HT1080 (cell line): ENCODE data around the gene PRKN. TPM values are rescaled to one million over a fixed set of nuclear protein-coding genes. Genes with fewer than 3 reads are reported as not detected.
"Not testable (repeated sequence)": the region's sequence is repeated elsewhere in the genome, so short reads cannot be mapped to it uniquely, and the experiment has no call there.

ENCODE experiments used
- DNase-seq: peaks from one replicate; pipeline ENCODE4 v3.0.0-alpha.2; 2015; ENCODE audit warnings: low read depth
- total RNA-seq: library from RNA; depleted of rRNA; stranded (reverse); fragments of >200 nt; shearing (Covaris generic); gene quantifications from 2 replicates; pipeline ENCODE4 v1.2.3, GENCODE V29; 2014

PRKN gene
- total RNA-seq, 1 experiment from 2014 or later, result not detected

DNA sequence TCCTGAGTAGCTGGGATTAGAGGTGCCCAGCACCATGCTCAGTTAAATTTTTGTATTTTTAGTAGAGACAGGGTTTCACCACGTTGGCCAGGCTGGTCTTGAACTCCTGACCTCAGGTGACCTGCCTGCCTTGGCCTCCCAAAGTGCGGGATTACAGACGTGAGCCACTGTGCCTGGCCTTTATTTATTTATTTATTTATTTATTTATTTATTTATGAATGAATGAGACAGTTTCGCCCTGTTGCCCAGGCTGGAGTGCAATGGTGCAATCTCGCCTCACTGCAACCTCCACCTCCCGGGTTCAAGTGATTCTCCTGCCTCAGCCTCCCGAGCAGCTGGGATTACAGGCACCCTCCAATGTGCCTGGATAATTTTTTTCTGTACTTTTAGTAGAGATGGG is 48.7 kb downstream of the PRKN start:
- DNase-seq, result not testable (repeated sequence)

DNA sequence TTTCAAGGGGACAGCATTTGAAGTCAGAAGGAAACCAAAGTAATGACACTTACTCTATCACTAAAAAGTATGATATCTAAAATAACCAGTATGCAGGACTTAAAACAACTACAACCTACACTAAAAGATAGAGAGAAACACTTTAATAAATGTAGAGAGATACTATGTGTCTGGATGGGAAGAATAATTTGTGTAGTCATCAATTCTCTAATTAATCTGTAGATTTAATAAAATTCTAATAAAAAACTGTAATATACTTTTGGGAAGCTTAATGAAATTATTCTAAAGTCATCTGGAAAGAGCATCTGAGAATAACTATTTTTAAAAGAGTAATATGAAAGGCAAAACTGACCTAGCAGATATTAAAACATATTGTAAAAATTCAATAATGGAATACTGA is 52.1 kb downstream of the PRKN start:
- no peak for DNase-seq

DNA sequence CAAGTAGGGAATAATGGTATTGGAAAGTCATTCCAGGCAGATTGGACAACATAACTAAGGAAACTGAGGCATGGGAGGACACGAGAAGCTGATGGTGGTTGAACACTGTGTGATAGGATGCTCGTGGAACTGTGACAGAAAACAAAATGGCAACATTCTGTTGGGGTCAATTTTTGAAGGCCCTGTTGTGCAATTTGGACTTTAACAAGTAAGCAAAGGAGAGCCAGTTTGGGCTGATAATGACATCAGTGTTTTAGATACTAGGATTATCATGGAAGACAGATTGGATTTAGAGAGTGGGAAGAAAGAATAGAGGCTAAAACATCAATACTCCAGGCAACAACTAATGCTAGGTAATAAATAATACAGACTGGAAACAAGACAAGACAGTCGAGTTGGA is 53.1 kb downstream of the PRKN start:
- no peak for DNase-seq

DNA sequence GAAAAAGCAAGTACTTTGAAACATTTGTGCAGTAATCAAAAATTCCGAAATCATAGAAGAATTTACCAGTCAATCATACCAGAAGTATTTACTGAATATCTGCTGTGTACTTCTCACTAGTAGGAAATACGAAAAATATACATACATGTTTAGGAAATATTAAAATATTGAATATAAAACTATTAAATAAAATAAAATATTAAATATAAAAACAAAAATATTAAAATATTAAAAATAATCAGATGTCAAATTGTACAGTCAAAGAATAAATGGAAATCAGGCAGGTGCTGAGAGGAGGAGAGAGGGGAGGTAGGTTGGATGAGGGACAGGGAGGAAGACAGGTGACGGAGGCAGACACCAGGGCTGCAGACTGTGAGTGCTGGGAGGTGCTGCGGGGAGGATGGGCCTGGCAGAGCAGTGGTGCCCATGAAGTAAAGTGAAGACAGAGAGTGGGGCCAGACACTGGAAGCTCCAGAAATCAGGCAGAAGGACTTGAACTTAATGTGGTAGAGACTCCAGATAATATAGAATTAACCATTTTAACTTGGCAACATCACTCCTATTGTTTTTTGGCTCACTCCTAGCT is 55.9 kb downstream of the PRKN start:
- no peak for DNase-seq

- DNase-seq, result no peak
Observed at GRCh38 chr6:162670345-162670744, 57.2 kb downstream of the PRKN start.

DNA sequence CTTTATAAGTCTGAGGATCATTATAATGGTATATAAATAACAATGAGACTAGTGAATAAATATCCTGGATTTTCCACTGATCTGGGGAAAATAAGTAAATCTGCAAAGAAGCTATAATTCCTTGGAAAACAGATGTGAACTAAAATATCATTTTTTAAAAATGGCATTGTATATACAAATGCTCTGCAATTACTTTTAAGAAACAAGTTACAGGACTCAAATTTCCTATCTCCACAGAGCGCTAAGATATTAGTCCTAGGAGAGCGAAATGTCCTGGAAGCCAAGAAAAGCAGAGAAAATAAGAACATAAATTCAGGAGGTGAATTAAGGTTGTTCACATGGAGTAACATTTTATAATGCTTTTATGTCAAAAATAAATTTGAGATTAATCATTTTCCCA is 61.3 kb downstream of the PRKN start:
- no peak for DNase-seq

GRCh38 chr6:162653808-162654207 is 73.8 kb downstream of the PRKN start:
- DNase-seq, result no peak

DNA sequence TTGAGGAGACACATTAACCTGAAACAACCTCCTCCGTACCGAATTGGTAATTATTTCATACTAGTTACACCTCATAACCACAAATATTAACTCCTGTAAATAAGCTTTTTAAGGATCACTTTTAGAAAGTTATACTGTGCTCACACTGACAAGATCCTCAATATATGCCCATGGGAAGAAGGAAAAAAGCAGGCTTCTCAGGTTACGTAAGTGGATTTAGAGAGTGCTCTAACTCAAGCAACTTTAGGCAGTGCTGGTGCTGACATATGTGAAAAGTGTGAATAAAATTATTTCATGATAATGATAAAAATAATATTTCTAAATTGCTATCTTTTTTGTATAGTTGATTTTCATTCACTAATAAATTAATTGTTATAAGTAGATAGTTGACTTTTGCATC is 76.1 kb downstream of the PRKN start:
- DNase-seq, result no peak

DNA sequence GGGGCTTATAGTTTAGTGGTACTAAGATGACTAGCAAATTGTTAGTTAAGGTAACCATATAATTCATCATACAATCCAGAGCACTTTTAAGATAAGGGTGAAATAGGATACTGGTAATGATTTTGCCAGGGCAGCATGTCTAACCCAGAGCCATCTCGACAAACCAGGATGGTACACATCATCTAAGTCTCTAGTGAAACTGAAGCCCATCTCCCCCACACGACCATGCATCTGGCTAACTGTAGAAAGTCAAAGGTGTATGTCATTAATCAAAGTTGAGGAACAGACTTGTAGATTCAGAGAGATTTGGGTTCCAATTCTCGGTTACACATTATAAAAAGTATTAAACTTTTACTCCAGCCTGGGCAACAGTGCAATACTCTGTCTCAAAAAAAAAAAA is 78.3 kb downstream of the PRKN start:
- DNase-seq, result no peak

DNA sequence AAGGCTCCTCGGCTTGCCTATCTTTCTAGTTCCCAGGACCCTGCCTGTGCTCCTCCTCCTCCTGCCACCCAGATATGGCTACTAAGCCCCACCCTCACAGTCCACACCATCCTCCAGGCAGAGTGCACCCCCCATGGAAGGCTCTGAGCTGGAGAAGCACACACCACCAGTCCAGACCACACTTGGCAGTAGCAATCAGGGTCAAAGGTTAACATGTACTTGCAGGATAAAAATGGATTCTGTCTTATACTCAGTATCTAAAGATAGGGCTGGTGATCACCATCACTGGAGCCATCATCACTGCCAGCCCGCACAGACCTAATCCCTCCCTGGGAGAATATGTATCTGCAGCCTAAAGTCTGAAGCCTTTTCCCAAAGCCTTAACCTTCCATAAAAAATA is 83.4 kb downstream of the PRKN start:
- DNase-seq, result no peak

GRCh38 chr6:162640756-162641155 is 86.8 kb downstream of the PRKN start:
- DNase-seq, result no peak

DNA sequence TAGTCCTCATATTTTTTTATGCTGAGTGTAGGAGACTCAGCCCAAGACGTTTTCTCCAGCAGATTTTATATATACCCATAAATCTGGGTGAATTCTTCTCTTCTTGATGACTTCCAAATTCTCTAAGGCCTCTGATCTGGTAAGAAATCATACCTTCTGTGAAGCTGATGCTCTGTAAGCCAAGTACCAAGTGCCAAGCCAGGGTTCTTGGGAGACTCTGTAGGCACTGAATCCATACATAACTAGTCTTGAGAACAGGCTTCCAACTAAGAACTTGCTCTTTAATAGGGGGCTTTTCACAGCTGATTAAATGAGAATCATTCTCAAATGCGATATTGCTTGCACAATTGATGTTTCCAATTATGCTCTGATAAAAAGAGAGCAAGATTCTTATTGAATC is 87.6 kb downstream of the PRKN start:
- DNase-seq, result no peak

- DNase-seq, result no peak
Observed at GRCh38 chr6:162638931-162639574, 88.5 kb downstream of the PRKN start.

GRCh38 chr6:162637317-162637716 is 90.2 kb downstream of the PRKN start:
- DNase-seq, result no peak

DNA sequence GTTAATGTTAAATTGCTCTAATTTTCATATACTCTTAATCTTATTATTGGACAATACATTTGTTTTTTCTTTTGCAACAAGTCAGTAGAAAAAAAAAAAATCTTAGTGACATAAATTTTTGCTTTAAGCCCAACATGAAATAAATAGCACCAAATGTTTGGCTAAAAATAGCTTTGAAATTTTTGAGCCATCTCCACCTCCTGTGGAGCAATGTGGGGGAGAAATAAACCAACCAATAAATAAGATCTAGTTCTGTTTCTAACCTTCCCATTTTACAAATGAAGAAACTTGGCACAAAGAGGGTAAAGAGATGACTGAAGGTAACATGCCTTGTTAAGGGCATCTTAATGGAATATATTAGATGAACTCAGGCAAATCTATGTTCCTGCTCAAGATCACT is 91.4 kb downstream of the PRKN start:
- DNase-seq, result no peak

- DNase-seq, result no peak
Observed at GRCh38 chr6:162631546-162631945, 96.0 kb downstream of the PRKN start.

GRCh38 chr6:162630069-162630468 is 97.5 kb downstream of the PRKN start:
- no peak for DNase-seq

GRCh38 chr6:162627825-162628224 is 99.7 kb downstream of the PRKN start:
- no peak for DNase-seq

DNA sequence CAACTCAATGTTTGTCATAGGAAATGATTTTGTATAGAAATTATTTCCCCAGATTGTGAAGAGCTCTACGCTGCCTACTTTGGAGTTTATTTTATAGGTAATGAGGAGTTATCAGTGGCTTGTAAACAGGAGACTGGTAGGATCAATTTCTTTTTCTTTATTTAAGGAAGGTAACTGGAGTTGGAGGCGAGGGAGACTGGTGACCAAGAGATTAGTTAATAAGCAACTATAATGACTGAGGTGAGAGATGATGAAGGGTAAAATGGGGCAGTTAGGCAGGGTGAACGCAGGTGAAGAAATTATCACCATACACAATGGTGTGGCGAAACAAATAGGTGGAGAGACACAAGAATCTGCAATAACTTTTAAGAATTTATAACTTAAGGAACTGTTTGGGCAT is 100.2 kb downstream of the PRKN start:
- no peak for DNase-seq

GRCh38 chr6:162626869-162627268 is 100.7 kb downstream of the PRKN start:
- no peak for DNase-seq

DNA sequence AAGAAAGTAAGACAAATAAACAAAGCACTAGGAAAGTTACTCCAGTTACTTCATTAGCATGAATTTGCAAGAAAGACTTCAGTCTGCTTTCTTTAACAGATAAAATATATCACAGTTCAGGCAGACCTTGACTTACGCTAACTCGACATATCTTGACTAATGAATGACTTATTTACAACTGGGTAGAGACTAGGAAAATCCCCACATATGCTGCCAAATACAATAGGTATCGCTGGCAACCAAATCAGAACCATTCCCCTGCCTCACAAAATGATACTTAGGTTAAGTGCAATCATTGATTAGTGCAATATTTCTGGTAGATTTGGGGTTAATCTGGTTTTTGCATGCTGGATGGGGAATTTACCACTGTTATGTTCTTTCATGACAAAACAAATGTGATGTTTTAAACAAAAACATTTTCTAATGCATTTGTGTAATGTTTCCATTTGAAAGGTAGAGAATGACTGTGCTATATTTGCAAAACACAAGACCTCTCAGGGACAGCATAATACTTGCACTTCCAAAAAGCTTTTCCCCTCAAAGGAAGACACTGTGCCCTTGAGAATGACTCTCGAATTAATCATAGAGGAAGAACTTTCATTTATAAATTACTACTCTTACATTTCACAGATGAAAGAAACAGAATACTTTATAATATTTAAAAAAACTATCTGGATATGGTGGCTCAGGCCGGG is 101.6 kb downstream of the PRKN start:
- DNase-seq, result no peak

DNA sequence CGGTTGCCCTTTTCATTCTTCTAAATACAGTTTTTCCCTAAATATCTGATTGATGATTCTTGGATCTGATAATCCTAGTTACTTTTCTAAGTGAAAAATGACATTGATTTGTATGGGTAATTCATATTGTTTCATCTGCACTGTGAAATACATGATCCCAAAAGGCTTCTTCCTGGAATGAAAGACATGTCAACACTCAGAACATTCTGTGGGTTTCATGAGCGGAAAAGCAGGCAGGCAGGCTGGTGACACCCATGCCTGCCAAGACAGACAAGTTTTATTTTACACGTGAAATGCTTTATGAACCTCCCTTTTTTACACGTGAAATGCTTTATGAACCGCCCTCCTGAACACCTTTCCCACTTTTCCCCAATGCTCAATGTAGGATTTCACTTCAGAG is 105.0 kb downstream of the PRKN start:
- DNase-seq, result no peak

- DNase-seq, result peak; percentile 79
Observed at GRCh38 chr6:162621246-162621645, 106.3 kb downstream of the PRKN start.
